Measurements from ENCODE around the gene CCDC134. TPM values are rescaled to one million over a fixed set of nuclear protein-coding genes. Genes with fewer than 3 reads are reported as not detected.

Gene CCDC134
- total RNA-seq, 6 donors from 2014 or later = 5.5 to 12.6 (median 8.8) TPM

DNA sequence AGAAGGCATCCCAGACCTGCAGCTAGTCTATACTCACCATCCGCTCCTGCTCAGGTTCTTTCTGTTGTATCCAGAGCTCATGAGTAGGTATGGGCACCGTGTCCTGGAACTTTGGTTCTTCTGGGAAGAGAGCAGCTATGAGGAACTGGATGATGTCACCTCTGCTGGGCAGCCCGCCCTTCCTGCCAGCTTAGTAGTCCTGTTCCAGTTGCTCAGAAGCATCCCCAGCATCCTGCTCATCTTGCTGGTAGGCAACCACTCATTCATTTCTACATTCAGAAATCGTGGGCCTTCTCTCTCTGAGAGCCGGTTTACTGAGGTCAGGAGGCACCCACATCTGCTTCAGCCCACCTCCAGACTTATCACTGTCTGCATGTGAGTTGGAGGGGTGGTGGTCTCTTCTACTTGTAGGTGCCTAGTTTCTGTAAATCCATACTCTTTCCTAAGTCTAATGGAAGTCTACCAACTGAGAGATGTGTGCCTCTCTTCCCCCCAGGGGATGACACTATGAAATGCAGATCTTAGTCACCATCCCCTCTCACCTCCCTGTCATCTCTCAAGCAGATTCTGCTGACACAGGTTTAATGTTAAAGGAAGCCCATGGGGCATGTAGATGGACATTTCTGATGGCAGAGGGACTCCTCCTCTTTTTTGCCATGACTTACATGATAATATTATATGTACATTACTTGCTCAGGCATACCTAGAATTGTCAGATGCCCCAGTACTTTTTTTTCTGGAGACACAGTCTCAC lies 29.6 kb upstream of the CCDC134 start:
- Histone ChIP-seq H3K4me3 (no peak overlapping the region), H3K4me1 (no peaks in the 10 kb centered on the region), H3K27ac (no peak overlapping the region), H3K27me3 (no peaks in the 10 kb centered on the region), H3K9me3 (no peaks in the 10 kb centered on the region), H3K36me3 (no peaks in the 10 kb centered on the region)
- TF ChIP-seq POLR2A (IDR thresholded peaks at IDR 0.05) = no peak
- no peak for TF ChIP-seq CTCF (IDR thresholded peaks at IDR 0.05)
- no peak for TF ChIP-seq EP300 (IDR thresholded peaks at IDR 0.05)
- ATAC-seq (ENCODE audit: low FRiP score in 2 of 2) = no peak
- 78 to 79% methylated on average over 5 of the region's 5 CpGs for WGBS, 2 donors
- DNase-seq = no peak

- no peaks in the 10 kb centered on the region for H3K36me3 ChIP-seq
- no peaks in the 10 kb centered on the region for H3K9me3 ChIP-seq
- no peaks in the 10 kb centered on the region for H3K27me3 ChIP-seq
- no peaks in the 10 kb centered on the region for H3K4me1 ChIP-seq
- ATAC-seq (ENCODE audit: low FRiP score in 2 of 2) (no peak), DNase-seq (no peak)
- H3K27ac ChIP-seq = no peak overlapping the region
- TF ChIP-seq EP300 (IDR thresholded peaks at IDR 0.05) (no peak), POLR2AphosphoS5 (IDR thresholded peaks at IDR 0.05) (no peak), CTCF (IDR thresholded peaks at IDR 0.05) (no peak), POLR2A (IDR thresholded peaks at IDR 0.05) (no peak)
- WGBS, 2 donors = 96 to 98% methylated on average over 4 of the region's 4 CpGs
- no peak overlapping the region for H3K4me3 ChIP-seq
Measured at GRCh38 chr22:41772198-41772597, 28.3 kb upstream of the CCDC134 start.

GRCh38 chr22:41772645-41773044 lies 27.8 kb upstream of the CCDC134 start:
- DNase-seq (no peak), ATAC-seq (ENCODE audit: low FRiP score in 2 of 2) (no peak)
- Histone ChIP-seq H3K27ac (no peak overlapping the region), H3K9me3 (no peaks in the 10 kb centered on the region), H3K4me3 (no peak overlapping the region), H3K36me3 (no peaks in the 10 kb centered on the region), H3K4me1 (no peaks in the 10 kb centered on the region), H3K27me3 (no peaks in the 10 kb centered on the region)
- TF ChIP-seq POLR2A (IDR thresholded peaks at IDR 0.05) (no peak), CTCF (IDR thresholded peaks at IDR 0.05) (no peak), POLR2AphosphoS5 (IDR thresholded peaks at IDR 0.05) (no peak), EP300 (IDR thresholded peaks at IDR 0.05) (no peak)

DNA sequence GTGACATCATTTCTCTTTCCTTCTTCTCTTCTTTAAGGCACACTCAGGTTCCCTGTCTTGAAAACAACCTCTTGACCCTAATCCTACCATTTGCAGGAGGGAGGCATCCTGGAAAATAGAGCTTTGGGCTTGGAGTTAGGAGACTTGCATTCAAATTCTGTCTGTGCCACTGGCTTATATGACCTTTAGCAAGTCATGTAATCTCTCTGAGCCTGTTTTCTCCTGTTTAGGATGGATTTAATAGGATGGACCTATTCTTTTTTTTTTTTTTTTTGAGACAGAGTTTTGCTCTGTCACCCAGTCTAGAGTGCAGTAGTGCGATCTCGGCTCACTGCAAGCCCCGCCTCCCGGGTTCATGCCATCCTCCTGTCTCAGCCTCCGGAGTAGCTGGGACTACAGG lies 25.1 kb upstream of the CCDC134 start:
- Histone ChIP-seq H3K27ac (no peak overlapping the region), H3K4me1 (no peaks in the 10 kb centered on the region), H3K36me3 (no peaks in the 10 kb centered on the region), H3K27me3 (no peaks in the 10 kb centered on the region), H3K9me3 (no peaks in the 10 kb centered on the region), H3K4me3 (no peak overlapping the region)
- TF ChIP-seq CTCF (IDR thresholded peaks at IDR 0.05) (no peak), POLR2AphosphoS5 (IDR thresholded peaks at IDR 0.05) (no peak), POLR2A (IDR thresholded peaks at IDR 0.05) (no peak)
- DNase-seq (no peak), ATAC-seq (ENCODE audit: low FRiP score in 2 of 2) (no peak)
- 90 to 92% methylated on average over 5 of the region's 5 CpGs for WGBS, 2 donors

- ATAC-seq (ENCODE audit: low FRiP score in 2 of 2) (no peak), DNase-seq (no peak)
- Histone ChIP-seq H3K27ac (no peak overlapping the region), H3K9me3 (no peaks in the 10 kb centered on the region), H3K27me3 (no peaks in the 10 kb centered on the region), H3K4me1 (peaks cover 0 to 4% (median 2%) of the 10 kb centered on the region in 4 donors), H3K36me3 (no peaks in the 10 kb centered on the region), H3K4me3 (no peak overlapping the region)
- TF ChIP-seq CTCF (IDR thresholded peaks at IDR 0.05) = no peak
- TF ChIP-seq EP300 (IDR thresholded peaks at IDR 0.05) = no peak
- TF ChIP-seq POLR2AphosphoS5 (IDR thresholded peaks at IDR 0.05) = no peak
- no peak for TF ChIP-seq POLR2A (IDR thresholded peaks at IDR 0.05)
- 59 to 64% methylated on average over 3 to 4 of the region's 4 CpGs for WGBS, 2 donors
Measured at GRCh38 chr22:41775976-41776375, 24.5 kb upstream of the CCDC134 start.
